NOMO-1 (cell line): ENCODE results near the gene UBE2QL1.
"Not testable (repeated sequence)": the region's sequence is repeated elsewhere in the genome, so short reads cannot be mapped to it uniquely, and the experiment has no call there.

ENCODE experiments used
- DNase-seq, 2 experiments: peaks; one replicate each; lab custom pipeline; 2025; ENCODE audit not compliant: unreplicated experiment in 2 of 2; lab: John Stamatoyannopoulos, UW

The UBE2QL1 gene

DNA sequence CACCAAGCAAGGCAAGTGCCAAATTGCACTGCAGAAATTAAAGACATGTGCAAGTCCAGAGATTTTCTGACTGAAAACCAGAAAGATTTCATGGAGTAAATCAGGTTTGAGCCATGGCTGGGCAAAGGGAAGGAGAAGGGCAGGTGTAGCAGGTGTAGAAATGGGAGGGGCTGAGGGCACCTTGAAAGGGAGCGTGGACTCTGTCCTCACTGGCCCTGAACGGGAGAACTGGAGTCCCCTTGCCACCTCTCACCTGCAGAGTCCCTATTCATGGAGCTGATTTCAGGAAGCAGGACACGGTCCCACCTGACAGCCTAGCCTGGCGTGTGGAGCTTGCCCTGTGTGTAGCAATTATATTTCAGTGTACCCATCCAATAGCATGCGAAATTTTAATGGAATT lies 46.3 kb downstream of the UBE2QL1 start:
- DNase-seq = no peak

GRCh38 chr5:6495433-6496206 lies 47.0 kb downstream of the UBE2QL1 start:
- DNase-seq = no peak

GRCh38 chr5:6496207-6496584 lies 47.5 kb downstream of the UBE2QL1 start:
- no peak for DNase-seq

DNA sequence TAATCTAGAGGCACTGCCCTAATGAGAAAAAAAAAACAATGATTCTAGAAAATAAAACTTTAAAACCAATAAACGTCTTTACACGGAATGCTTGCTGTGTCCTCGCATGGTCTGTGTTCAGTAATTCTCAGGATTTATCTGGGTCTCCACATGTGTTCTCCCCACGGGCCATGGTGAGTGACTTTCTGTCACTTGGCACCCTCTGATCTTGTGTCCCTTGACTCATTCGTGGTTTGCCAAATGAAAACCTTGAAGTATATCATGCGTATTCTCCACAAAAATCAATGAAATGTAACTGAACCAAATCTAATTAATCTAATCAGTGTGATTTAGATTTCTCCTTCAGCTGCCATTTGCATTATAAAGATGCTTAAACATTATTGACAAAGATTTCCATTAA lies 48.0 kb downstream of the UBE2QL1 start:
- DNase-seq = no peak

- no peak for DNase-seq
These were observed 48.6 kb downstream of the UBE2QL1 start for GRCh38 chr5:6497262-6497661.

DNA sequence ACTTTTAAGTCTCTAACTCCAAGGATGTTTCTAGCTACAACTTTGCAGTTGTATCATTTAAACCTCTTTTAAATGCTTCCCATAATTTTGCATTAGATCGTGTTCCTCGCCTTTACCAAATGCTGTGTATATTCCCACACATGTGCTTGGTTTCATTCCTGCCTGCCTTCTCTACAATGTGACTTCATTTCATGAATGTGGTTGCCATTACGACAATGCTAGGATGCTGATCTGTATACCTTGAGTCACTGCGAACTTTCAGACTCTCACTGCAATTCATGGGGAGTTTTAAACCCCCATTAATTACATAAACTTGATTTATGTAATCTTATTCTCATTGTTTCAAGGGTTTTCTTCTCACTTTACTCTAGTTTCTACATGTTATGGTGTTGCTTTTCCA lies 50.3 kb downstream of the UBE2QL1 start:
- no peak for DNase-seq

DNA sequence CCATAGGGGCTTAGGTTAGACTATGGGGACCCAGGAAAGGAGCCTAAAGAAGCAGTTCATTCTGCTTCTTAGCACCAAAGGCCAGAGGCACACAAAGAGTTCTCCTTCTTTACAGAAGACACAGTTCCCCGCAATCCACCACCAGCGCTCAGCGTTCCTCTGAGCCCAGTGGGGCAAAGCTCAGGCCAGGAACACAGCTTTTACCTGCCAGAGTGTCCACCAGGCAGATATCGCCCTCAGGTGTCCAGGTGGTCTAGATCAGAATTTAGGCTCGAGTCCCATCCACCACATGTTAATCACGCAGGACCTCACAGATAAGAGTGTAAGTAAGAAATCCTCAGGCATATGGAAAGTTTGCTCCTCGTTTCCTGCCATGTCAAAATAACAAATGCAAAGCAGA lies 53.0 kb downstream of the UBE2QL1 start:
- DNase-seq = no peak

DNA sequence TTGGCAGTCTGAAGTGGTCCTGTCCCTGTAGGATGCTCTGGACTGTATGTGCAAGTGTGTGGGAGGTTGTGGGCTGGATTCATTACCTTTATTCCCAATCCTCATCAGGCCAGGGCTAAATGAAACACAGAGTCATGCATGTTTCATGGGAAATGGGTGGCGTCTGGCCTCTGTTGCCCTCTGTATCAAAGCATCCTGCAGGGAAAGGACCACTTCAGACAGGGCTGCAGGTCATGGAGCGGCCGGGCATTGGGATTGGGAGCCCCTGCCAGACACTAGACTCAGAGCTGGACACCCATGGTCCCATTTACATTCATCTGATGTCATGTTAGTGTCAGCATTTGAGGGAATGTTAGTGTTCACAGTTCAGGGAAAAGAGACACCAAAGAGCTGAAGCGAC lies 53.8 kb downstream of the UBE2QL1 start:
- no peak for DNase-seq

GRCh38 chr5:6503342-6503741 lies 54.7 kb downstream of the UBE2QL1 start:
- no peak for DNase-seq

DNA sequence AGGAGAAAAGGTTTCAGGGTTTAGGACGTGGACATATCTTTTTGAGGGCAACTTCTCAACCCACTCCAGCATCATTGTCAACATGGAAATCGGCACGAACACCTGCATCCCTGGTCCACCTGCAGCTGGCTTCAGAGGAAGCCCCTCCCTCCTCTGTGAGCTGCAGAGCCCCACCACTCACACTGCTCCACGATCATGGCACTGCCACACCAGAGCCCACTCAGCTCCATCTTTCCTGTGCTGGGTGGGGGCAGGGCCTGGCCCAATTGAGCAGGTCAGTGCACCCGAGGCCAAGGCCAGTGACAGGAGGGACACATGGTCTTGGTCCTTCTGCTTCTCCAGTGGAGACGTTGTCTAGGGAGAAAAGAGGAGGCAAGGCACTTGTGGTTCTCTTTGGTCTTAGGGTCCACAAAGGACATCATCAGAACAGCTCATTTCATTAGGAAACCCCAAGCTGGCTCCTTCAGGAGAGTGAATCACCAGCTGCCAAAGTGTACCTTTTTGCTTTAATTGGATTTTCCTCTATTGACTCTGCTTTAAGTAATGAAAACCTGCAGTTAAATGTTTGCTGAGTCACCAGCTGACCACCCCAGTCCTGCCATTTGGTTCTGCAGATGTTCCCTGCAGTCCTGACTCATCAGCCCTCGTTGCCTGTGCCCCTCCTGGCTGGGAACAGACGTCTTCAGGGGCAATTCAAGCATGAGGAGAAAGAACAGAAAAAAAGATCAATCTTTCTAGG lies 56.2 kb downstream of the UBE2QL1 start:
- no peak for DNase-seq

DNA sequence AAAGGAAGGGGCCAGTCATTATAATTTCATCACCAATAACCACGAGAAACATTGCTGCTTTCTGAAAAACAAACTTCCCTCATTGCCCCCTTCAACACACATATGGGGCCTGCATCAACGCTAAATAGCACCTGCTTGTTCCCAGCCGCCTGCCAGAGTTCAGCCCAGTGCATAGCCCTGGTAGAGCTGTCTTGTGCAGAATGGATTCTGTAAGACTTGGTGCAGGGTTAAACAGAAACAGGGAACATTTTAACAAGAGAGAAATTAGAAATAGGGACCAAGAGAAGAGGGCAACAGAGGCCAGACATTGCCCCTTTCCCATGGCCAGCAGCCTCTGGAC lies 56.7 kb downstream of the UBE2QL1 start:
- DNase-seq = no peak

DNA sequence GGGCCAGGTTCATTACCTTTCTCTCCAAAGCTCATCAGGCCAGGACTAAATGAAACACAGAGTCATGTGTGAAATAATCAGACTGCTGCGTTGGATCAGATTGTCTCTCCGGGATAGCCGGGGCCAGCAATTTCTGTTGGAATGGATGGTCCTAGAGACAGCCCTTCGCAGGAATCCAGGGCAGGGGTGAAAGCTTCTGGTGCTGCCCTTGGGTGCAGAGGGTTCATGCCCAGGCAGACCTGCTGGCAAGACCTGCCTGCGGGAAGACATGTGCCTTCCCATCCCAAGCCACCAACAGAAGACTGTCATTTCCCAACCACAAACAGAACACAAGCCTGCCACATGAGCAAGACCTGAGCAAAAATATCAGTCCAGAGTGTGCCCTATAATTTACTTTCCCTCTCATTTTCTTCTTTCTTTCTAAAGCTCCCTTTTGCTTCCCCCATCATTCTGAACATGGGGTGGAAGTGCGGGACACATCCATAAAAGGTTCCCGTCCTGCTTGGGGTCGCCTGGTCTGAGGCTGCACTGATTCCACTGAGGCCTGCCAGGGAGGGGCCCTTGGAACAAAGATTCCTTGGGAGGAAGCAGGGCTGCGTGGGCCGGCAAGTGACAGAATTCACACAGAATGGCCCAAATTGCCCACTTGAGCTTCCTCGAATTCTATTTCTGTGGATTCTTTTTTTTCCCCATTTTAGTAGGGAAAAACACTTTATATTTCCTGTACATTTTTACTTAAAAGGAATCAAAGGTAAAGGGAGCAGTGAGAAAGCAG lies 57.3 kb downstream of the UBE2QL1 start:
- DNase-seq = no peak

GRCh38 chr5:6506611-6507010 lies 58.0 kb downstream of the UBE2QL1 start:
- no peak for DNase-seq

- no peak for DNase-seq
These were observed 60.3 kb downstream of the UBE2QL1 start for GRCh38 chr5:6508931-6509330.

GRCh38 chr5:6510132-6510531 lies 61.5 kb downstream of the UBE2QL1 start:
- DNase-seq = no peak

DNA sequence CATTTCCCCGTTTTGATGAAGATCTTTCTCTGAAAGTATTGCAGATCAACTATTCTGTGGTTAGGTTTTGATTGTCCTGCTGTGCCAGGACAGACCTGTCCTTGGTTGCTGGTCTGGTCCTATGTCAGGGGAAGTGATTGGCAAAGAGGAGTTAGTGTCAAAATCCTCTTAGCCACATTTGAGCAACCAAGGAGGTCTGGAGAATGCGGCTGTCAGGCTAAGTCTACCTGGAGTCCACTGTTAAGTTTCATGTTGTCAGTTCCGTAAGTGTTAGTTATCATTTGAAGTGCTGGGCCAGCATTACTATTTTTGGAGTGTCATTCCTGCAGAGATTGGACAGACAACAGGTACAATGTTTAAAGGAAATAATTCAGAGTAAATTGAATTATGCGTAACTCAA lies 62.3 kb downstream of the UBE2QL1 start:
- DNase-seq = no peak

- not testable (repeated sequence) for DNase-seq
These were observed 67.2 kb downstream of the UBE2QL1 start for GRCh38 chr5:6515812-6516211.

- no peak for DNase-seq
These were observed 68.2 kb downstream of the UBE2QL1 start for GRCh38 chr5:6516823-6517222.

GRCh38 chr5:6517510-6517909 lies 68.9 kb downstream of the UBE2QL1 start:
- no peak for DNase-seq

DNA sequence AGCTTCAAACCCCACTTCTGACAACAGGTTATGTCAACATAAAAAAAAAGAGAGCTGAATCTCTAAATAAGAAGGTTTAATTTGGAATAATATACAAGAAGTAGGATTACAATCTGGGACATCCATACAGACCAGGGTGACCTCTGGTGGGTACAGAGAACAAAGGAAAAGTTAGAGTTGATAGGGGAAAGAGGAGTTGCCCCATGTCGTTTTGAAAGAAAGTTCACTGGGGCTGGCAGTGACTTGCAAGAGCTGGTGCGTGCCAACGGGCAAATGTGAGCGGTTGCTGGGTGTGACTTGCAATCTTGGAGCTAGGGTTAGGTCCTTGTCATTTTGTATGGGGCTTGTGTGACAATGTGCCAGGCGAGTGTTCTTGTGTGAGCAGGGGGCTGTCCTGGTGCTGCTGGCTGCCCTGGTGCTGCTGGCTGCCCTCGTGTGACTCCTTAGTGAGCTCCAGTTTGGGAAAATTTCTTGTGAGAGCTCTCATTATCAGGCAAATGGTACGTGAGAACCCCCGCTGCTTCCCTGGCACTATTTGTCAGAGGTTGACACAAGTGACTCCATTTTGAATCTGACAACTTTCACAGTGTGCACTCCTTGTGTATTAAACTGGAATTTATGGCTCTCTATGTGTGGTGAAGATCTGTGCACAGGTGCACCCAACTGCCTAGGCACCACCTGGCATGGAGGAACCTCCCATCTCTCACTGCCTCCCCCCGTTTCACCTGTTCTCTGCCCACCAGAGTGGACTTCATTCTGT lies 69.8 kb downstream of the UBE2QL1 start:
- no peak for DNase-seq

GRCh38 chr5:6520201-6520600 lies 71.5 kb downstream of the UBE2QL1 start:
- no peak for DNase-seq
